Measurements from ENCODE around the gene SLC38A6.

Gene SLC38A6

GRCh38 chr14:60974090-60974651 is 6.9 kb upstream of the SLC38A6 start:
- TF ChIP-seq, protein P1, sequence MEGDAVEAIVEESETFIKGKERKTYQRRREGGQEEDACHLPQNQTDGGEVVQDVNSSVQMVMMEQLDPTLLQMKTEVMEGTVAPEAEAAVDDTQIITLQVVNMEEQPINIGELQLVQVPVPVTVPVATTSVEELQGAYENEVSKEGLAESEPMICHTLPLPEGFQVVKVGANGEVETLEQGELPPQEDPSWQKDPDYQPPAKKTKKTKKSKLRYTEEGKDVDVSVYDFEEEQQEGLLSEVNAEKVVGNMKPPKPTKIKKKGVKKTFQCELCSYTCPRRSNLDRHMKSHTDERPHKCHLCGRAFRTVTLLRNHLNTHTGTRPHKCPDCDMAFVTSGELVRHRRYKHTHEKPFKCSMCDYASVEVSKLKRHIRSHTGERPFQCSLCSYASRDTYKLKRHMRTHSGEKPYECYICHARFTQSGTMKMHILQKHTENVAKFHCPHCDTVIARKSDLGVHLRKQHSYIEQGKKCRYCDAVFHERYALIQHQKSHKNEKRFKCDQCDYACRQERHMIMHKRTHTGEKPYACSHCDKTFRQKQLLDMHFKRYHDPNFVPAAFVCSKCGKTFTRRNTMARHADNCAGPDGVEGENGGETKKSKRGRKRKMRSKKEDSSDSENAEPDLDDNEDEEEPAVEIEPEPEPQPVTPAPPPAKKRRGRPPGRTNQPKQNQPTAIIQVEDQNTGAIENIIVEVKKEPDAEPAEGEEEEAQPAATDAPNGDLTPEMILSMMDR (IDR thresholded peaks at IDR 0.05; ENCODE audit: insufficient read depth, low read depth, low read length, missing control alignments) = no peak
- no peak for DNase-seq (ENCODE audit: low read depth)
- no peak overlapping the region for H3K4me3 ChIP-seq (ENCODE audit: low read depth, low read length)

DNA sequence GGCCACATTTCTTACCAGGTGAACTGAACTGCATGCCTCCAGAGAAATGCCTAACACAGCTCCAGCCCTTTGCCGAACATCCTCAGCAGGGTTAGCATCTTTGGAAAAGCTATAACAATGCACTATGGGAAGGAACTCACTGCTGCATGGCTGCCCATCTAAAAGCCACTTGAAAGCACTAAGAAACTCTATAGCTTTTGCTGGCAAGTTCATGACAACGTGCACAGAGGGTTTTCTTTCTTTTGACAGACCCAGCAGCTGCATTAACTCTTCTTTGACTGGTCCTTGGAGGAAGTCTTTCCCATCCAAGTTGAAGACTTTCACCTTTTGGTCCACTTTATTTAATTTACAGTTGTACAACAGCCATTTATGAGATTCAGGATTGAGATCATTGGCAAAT is 5.5 kb upstream of the SLC38A6 start:
- H3K4me3 ChIP-seq (ENCODE audit: low read depth, low read length) = no peak overlapping the region
- TF ChIP-seq, protein P1 (IDR thresholded peaks at IDR 0.05; ENCODE audit: insufficient read depth, low read depth, low read length, missing control alignments) = no peak
- DNase-seq (ENCODE audit: low read depth) = no peak

DNA sequence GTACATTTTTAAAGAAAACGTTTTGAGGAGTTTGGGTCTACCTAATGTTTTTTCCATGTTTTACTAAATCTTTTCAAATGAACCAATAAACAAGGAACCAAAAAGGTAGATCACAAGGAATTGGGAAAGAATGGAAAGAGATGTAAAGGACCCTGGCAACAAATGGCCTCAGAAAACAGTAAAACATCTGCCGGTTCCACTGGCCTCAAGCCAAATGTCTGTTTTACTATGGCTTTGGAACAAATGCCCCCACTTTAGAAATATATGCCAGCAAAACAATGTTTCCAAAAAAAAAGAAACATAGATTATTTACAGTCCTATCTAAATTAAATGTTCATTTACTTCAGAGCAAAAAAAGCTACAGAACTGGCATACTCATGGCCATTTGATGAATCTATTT is 3.2 kb upstream of the SLC38A6 start:
- TF ChIP-seq, protein P1 (IDR thresholded peaks at IDR 0.05; ENCODE audit: insufficient read depth, low read depth, low read length, missing control alignments) = no peak
- no peak for DNase-seq (ENCODE audit: low read depth)

DNA sequence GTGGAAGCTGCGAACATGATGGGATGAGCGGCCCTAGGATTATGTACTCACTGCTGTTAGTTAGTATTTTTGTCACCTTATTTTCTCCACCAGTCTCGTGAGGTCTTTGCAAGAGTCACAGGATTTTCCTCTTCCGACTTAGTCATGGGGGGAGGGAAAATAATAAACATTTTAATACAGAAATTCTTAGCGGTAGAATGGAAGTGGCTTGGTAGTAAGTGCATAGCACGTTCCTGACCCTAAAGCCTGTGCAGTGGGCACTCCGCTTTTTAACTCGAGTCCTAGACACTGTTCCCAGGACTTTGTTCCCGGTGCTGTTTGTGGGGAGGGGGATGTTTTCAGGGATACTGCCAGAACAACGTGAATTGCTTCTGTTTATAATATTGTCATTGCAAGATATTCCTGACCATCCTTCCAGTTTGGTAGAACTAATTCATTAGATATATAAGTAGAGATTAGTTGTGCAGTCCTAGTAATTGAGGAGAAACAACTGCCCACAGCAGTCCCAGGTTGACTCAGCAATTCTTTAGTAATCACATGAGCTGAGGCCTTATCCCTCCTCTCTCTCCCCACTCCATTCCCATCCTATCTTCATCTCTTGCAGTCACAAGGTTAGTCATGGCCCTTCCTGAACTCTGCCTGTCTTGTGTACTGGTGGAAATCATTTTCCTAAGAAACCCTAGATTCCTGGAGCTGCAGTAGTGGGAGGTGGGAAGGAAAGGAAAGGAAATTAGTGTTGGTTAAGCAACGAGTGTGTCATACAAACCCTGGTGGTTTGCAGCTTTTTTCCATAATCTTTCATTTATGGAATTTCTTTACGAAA is 799 bp downstream of the SLC38A6 start:
- peak overlapping the region; percentile 95 for H3K4me3 ChIP-seq (ENCODE audit: low read depth, low read length)
- DNase-seq (ENCODE audit: low read depth) = peak; percentile 15
- TF ChIP-seq, protein P1 (IDR thresholded peaks at IDR 0.05; ENCODE audit: insufficient read depth, low read depth, low read length, missing control alignments) = no peak

More for the DNA sequence above, 3.2 kb upstream of the SLC38A6 start:
- H3K4me3 ChIP-seq (ENCODE audit: low read depth, low read length) = no peak overlapping the region

DNA sequence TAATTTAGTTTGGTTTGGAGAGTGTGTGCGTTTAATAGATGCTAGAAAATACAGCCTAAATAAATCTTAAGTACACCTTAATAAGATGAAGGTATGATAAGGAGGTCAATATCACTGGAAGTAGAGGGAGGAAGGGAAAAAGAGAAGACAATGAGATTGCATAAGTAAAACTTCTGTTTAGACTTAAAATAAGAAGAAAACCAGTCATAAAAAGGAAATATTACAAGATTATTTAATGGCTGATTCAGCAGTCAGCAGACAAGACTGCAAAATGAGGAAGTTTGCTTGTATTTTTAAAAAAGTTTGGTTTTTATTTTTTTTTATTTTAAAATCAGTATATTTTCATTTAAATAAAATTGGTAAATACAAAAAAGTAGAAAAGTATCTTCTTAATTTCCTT is 3.2 kb downstream of the SLC38A6 start:
- H3K4me3 ChIP-seq (ENCODE audit: low read depth, low read length) = no peak overlapping the region
- DNase-seq (ENCODE audit: low read depth) = no peak
- TF ChIP-seq, protein P1 (IDR thresholded peaks at IDR 0.05; ENCODE audit: insufficient read depth, low read depth, low read length, missing control alignments) = no peak

DNA sequence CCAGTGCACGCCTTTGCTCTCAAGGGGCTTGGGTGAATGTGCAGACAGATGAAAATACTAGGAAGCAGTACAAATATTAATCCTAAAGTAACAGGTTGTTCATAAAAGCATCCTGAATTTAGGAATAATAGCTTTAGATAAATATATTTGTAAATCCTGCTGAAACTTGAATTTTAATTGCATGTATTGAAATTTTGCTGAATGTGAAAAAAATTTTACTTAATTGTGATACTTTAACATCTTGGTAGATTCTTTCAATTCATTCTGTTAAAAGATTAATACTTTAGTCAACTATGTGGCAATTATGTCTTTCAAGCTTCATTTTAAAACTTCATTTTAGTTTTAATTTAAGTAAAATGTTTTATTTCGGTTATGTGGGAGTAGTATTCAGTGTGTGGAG is 5.5 kb downstream of the SLC38A6 start:
- DNase-seq (ENCODE audit: low read depth) = no peak
- TF ChIP-seq, protein P1 (IDR thresholded peaks at IDR 0.05; ENCODE audit: insufficient read depth, low read depth, low read length, missing control alignments) = no peak
- H3K4me3 ChIP-seq (ENCODE audit: low read depth, low read length) = no peak overlapping the region

Measured in GM12865 (cell line).